Measurements from ENCODE around the gene DPM2. TPM values are rescaled to one million over a fixed set of nuclear protein-coding genes. Genes with fewer than 3 reads are reported as not detected.

The DPM2 gene
- total RNA-seq, 1 donor from 2014 or later = 9.1 TPM

GRCh38 chr9:127935765-127936221, 1.9 kb downstream of the DPM2 start:
- Histone ChIP-seq H3K4me1 (peaks cover 11% of the 10 kb centered on the region), H3K9me3 (ENCODE audit: low read depth) (no peaks in the 10 kb centered on the region), H4K20me1 (ENCODE audit: low read depth) (peaks cover 15% of the 10 kb centered on the region), H3F3A (ENCODE audit: low read depth) (peaks cover 25% of the 10 kb centered on the region), H3K4me3 (no peak overlapping the region), H2AFZ (replicated peaks) (no peak overlapping the region), H3K27me3 (no peaks in the 10 kb centered on the region), H3K4me2 (no peak overlapping the region), H3K9ac (no peak overlapping the region), H3K36me3 (no peaks in the 10 kb centered on the region), H3K27ac (no peak overlapping the region), H3K79me2 (ENCODE audit: low read depth) (peaks cover 16% of the 10 kb centered on the region)
- H3K9me3 Mint-ChIP-seq = no peaks in the 10 kb centered on the region
- TF ChIP-seq EZH2 (IDR thresholded peaks at IDR 0.05) = no peak
- TF ChIP-seq EZH2phosphoT487 (IDR thresholded peaks at IDR 0.05) = no peak
- TF ChIP-seq CTCF (IDR thresholded peaks at IDR 0.05) = no peak
- no peak for DNase-seq (ENCODE audit: low spot score)
- H3K27ac Mint-ChIP-seq = peak overlapping the region; percentile 57
- peaks cover 14% of the 10 kb centered on the region for H3K27me3 Mint-ChIP-seq (ENCODE audit: insufficient read depth, low read depth)
- peak overlapping the region; percentile 97 for H3K4me3 Mint-ChIP-seq
- H3K4me1 Mint-ChIP-seq = peaks cover 39% of the 10 kb centered on the region
- peaks cover 6% of the 10 kb centered on the region for H3K36me3 Mint-ChIP-seq

- Histone ChIP-seq H2AFZ (replicated peaks) (no peak overlapping the region), H3K27me3 (peaks cover 2% of the 10 kb centered on the region), H3K4me1 (peaks cover 15% of the 10 kb centered on the region), H3K4me3 (no peak overlapping the region), H3K4me2 (no peak overlapping the region), H4K20me1 (ENCODE audit: low read depth) (peaks cover 17% of the 10 kb centered on the region), H3K9me3 (ENCODE audit: low read depth) (no peaks in the 10 kb centered on the region), H3K9ac (no peak overlapping the region), H3K36me3 (no peaks in the 10 kb centered on the region), H3K79me2 (ENCODE audit: low read depth) (peaks cover 16% of the 10 kb centered on the region), H3F3A (ENCODE audit: low read depth) (peaks cover 31% of the 10 kb centered on the region), H3K27ac (no peak overlapping the region)
- H3K27me3 Mint-ChIP-seq (ENCODE audit: insufficient read depth, low read depth) = peaks cover 18% of the 10 kb centered on the region
- no peak for TF ChIP-seq EZH2 (IDR thresholded peaks at IDR 0.05)
- TF ChIP-seq EZH2phosphoT487 (IDR thresholded peaks at IDR 0.05) = no peak
- no peak for TF ChIP-seq CTCF (IDR thresholded peaks at IDR 0.05)
- peak overlapping the region; percentile 72 for H3K4me3 Mint-ChIP-seq
- H3K4me1 Mint-ChIP-seq = peaks cover 41% of the 10 kb centered on the region
- no peak for DNase-seq (ENCODE audit: low spot score)
- H3K9me3 Mint-ChIP-seq = no peaks in the 10 kb centered on the region
- peaks cover 6% of the 10 kb centered on the region for H3K36me3 Mint-ChIP-seq
- H3K27ac Mint-ChIP-seq = no peak overlapping the region
These were observed 2.7 kb downstream of the DPM2 start for GRCh38 chr9:127934986-127935385.

DNA sequence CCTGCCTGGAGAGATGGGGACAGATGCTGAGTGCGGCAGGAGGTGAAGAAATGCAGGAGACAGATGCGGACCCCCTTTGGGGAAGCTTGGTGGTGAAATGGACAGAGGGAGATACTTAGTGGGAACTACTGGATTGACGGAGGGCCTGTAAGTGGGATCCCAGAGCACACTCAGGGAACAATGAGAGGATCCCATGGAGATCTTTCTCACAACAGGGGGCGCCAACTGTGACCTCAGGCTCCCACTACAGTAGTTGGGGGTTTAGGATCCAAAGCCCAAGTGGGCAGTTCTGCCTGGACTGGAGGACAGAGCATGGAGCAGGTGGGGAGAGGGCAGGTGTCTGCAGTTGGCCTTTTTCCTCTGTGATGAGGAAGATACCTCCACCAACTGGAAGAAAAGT, 3.4 kb downstream of the DPM2 start:
- H3K27ac Mint-ChIP-seq = no peak overlapping the region
- Histone ChIP-seq H3K36me3 (no peaks in the 10 kb centered on the region), H3K4me3 (no peak overlapping the region), H3K9ac (no peak overlapping the region), H3K9me3 (ENCODE audit: low read depth) (no peaks in the 10 kb centered on the region), H2AFZ (replicated peaks) (no peak overlapping the region), H3K27me3 (peaks cover 10% of the 10 kb centered on the region), H3K4me1 (peaks cover 17% of the 10 kb centered on the region), H3K27ac (no peak overlapping the region), H3F3A (ENCODE audit: low read depth) (peaks cover 35% of the 10 kb centered on the region), H3K79me2 (ENCODE audit: low read depth) (peaks cover 16% of the 10 kb centered on the region), H3K4me2 (no peak overlapping the region), H4K20me1 (ENCODE audit: low read depth) (peaks cover 23% of the 10 kb centered on the region)
- no peak for DNase-seq (ENCODE audit: low spot score)
- H3K9me3 Mint-ChIP-seq = peaks cover 2% of the 10 kb centered on the region
- no peak for TF ChIP-seq CTCF (IDR thresholded peaks at IDR 0.05)
- TF ChIP-seq EZH2phosphoT487 (IDR thresholded peaks at IDR 0.05) = no peak
- TF ChIP-seq EZH2 (IDR thresholded peaks at IDR 0.05) = no peak
- peaks cover 44% of the 10 kb centered on the region for H3K4me1 Mint-ChIP-seq
- peaks cover 6% of the 10 kb centered on the region for H3K36me3 Mint-ChIP-seq
- H3K4me3 Mint-ChIP-seq = peak overlapping the region; percentile 54
- peaks cover 22% of the 10 kb centered on the region for H3K27me3 Mint-ChIP-seq (ENCODE audit: insufficient read depth, low read depth)
